Liver (tissue), 9 donors: ENCODE measurements around the gene IFNAR2. TPM values are rescaled to one million over a fixed set of nuclear protein-coding genes. Genes with fewer than 3 reads are reported as not detected.
A peak's percentile ranks its signal among the peaks of the same experiment; 100 is the strongest.

Experiments
- DNase-seq: peaks from one replicate; pipeline ENCODE4 v3.0.0-alpha.2; 2017; ENCODE audit warnings: low spot score
- H3K27ac ChIP-seq, 2 donors: one replicate each; pipeline ENCODE4 v1.7.0; 2013; ENCODE audit warnings: inconsistent platforms in 2 of 2, low read length in 2 of 2, control low read depth in 1 of 2, low read depth in 1 of 2, mild to moderate bottlenecking in 1 of 2
- H3K27me3 ChIP-seq, 4 donors: one replicate each; pipeline versions ENCODE4 v1.6.1 to v1.7.0; 2013; ENCODE audit warnings: low read length in 3 of 4, inconsistent platforms in 1 of 4, mild to moderate bottlenecking in 1 of 4, moderate library complexity in 1 of 4; ENCODE audit not compliant: control insufficient read depth in 4 of 4, insufficient read depth in 4 of 4
- H3K36me3 ChIP-seq, 4 donors: one replicate each; pipeline versions ENCODE4 v1.6.1 to v1.7.0; 2013; ENCODE audit warnings: low read length in 3 of 4, mild to moderate bottlenecking in 3 of 4, low read depth in 1 of 4, moderate library complexity in 1 of 4; ENCODE audit not compliant: control insufficient read depth in 4 of 4, insufficient read depth in 3 of 4
- H3K4me1 ChIP-seq, 4 donors: one replicate each; pipeline versions ENCODE4 v1.6.1 to v1.7.0; 2013; ENCODE audit warnings: low read length in 3 of 4, mild to moderate bottlenecking in 3 of 4, moderate library complexity in 1 of 4; ENCODE audit not compliant: control insufficient read depth in 4 of 4, insufficient read depth in 4 of 4
- H3K4me3 ChIP-seq, 3 donors: one replicate each; pipeline versions ENCODE4 v1.6.1 to v1.7.0; 2013; ENCODE audit warnings: low read length in 3 of 3, control low read depth in 1 of 3, low read depth in 1 of 3, mild to moderate bottlenecking in 1 of 3
- H3K9ac ChIP-seq, 2 donors: one replicate each; pipeline ENCODE4 v1.7.0; 2013; ENCODE audit warnings: low read length in 2 of 2, mild to moderate bottlenecking in 2 of 2, moderate library complexity in 2 of 2, control low read depth in 1 of 2, low read depth in 1 of 2
- H3K9me3 ChIP-seq, 4 donors: one replicate each; pipeline versions ENCODE4 v1.6.1 to v1.7.0; 2013; ENCODE audit warnings: low read length in 3 of 4; ENCODE audit not compliant: control insufficient read depth in 4 of 4
- ATF3 ChIP-seq: IDR thresholded peaks from 2 replicates; pipeline ENCODE4 v1.6.1; 2016; ENCODE audit warnings: antibody characterized with exemption
- EGR1 ChIP-seq, 2 donors: IDR thresholded peaks; 2 replicates each; pipeline ENCODE4 v1.6.1; 2016 to 2018; ENCODE audit warnings: antibody characterized with exemption in 2 of 2, low read depth in 2 of 2
- FOXA1 ChIP-seq: IDR thresholded peaks from 2 replicates; pipeline ENCODE4 v1.6.1; 2016; ENCODE audit warnings: antibody characterized with exemption
- FOXA2 ChIP-seq: IDR thresholded peaks from 2 replicates; pipeline ENCODE4 v1.6.1; 2016; ENCODE audit warnings: antibody characterized with exemption
- GABPA ChIP-seq, 2 donors: IDR thresholded peaks in 1 of 2; conservative IDR thresholded peaks in 1 of 2; 2 replicates each; pipeline ENCODE4 v1.6.1; 2016; ENCODE audit warnings: antibody characterized with exemption in 2 of 2, mild to moderate bottlenecking in 1 of 2, moderate library complexity in 1 of 2
- HNF4A ChIP-seq, 2 donors: conservative IDR thresholded peaks; 2 replicates each; pipeline ENCODE4 v1.6.1; 2016; ENCODE audit warnings: antibody characterized with exemption in 2 of 2, mild to moderate bottlenecking in 2 of 2
- HNF4G ChIP-seq: IDR thresholded peaks from 2 replicates; pipeline ENCODE4 v1.6.1; 2016; ENCODE audit warnings: antibody characterized with exemption
- JUND ChIP-seq, 2 donors: IDR thresholded peaks; 2 replicates each; pipeline ENCODE4 v1.6.1; 2016; ENCODE audit warnings: antibody characterized with exemption in 2 of 2
- MAX ChIP-seq: IDR thresholded peaks from 2 replicates; pipeline ENCODE4 v1.6.1; 2016; ENCODE audit warnings: antibody characterized with exemption
- NR2F2 ChIP-seq: IDR thresholded peaks from 2 replicates; pipeline ENCODE4 v1.6.1; 2016; ENCODE audit warnings: antibody characterized with exemption
- RAD21 ChIP-seq, 2 donors: IDR thresholded peaks; 2 replicates each; pipeline ENCODE4 v1.6.1; 2016; ENCODE audit warnings: antibody characterized with exemption in 2 of 2, mild to moderate bottlenecking in 2 of 2
- RXRA ChIP-seq, 2 donors: IDR thresholded peaks; 2 replicates each; pipeline ENCODE4 v1.6.1; 2017 to 2018; ENCODE audit warnings: antibody characterized with exemption in 2 of 2, mild to moderate bottlenecking in 1 of 2
- SP1 ChIP-seq: IDR thresholded peaks from 2 replicates; pipeline ENCODE4 v1.6.1; 2018; ENCODE audit warnings: antibody characterized with exemption, mild to moderate bottlenecking
- YY1 ChIP-seq: IDR thresholded peaks from 2 replicates; pipeline ENCODE4 v1.6.1; 2016; ENCODE audit warnings: antibody characterized with exemption, mild to moderate bottlenecking
- WGBS: extraction: QIAGEN DNeasy Blood & Tissue Kit; methylation state at CpG from one replicate; pipeline ENCODE4 v1.1.7; 2013; 5-methylcytosine and 5-hydroxymethylcytosine counted together
- polyA plus RNA-seq, 2 donors: library from polyadenylated mRNA; stranded (reverse) in 1 of 2; unstranded in 1 of 2; fragments of 200-250 nt in 1 of 2; fragments of >200 nt in 1 of 2; fragmentation: Nextera tagmentation in 1 of 2; extraction: Ambion mirVana in 1 of 2; gene quantifications; one replicate each; pipeline versions ENCODE4 v1.2.1 to v1.2.3, GENCODE V29; 2013 to 2015
- total RNA-seq, 2 donors: library from RNA; depleted of rRNA; stranded (reverse); fragments of >200 nt; gene quantifications; one replicate each; pipeline ENCODE4 v1.2.3, GENCODE V29; 2014
- TF ChIP-seq, protein P1 (sequence below): IDR thresholded peaks from 2 replicates; pipeline ENCODE4 v1.6.1; 2016; ENCODE audit warnings: antibody characterized with exemption
- TF ChIP-seq, protein P2 (sequence below): IDR thresholded peaks from 2 replicates; pipeline ENCODE4 v1.6.1; 2016; ENCODE audit warnings: antibody characterized with exemption, mild to moderate bottlenecking
- TF ChIP-seq, protein P3 (sequence below): fragments of 150-350 bp; IDR thresholded peaks from 2 replicates; pipeline ENCODE4 v1.5.1; 2017; ENCODE audit warnings: improper control_type of control experiment, low read depth, low read length; ENCODE audit not compliant: missing input control
- donor health status: healthy.
- donor health status: healthy.
- donor health status: healthy.
- donor health status: healthy.
- donor health status: healthy.

IFNAR2 gene
- total and polyA plus RNA-seq, 4 donors = 12.6 to 17.0 (median 14.6) TPM

- TF ChIP-seq JUND (IDR thresholded peaks at IDR 0.05) (peak; percentile 99), GABPA (IDR thresholded peaks at IDR 0.05 in 1 of 2, conservative IDR thresholded peaks at IDR 0.05 in 1 of 2) (no peak), YY1 (peak; percentile 46), RXRA (IDR thresholded peaks at IDR 0.05) (peak in 1 of 2 donors; percentile 50), FOXA1 (no peak), SP1 (peak; percentile 61), MAX (peak; percentile 7), FOXA2 (no peak), HNF4A (conservative IDR thresholded peaks at IDR 0.05) (peak; percentile 15 to 26), ATF3 (peak; percentile 87), NR2F2 (peak; percentile 42), HNF4G (peak; percentile 11), EGR1 (IDR thresholded peaks at IDR 0.05; ENCODE audit: low read depth in 2 of 2) (no peak), RAD21 (IDR thresholded peaks at IDR 0.05) (peak; percentile 100)
- TF ChIP-seq, protein P1, sequence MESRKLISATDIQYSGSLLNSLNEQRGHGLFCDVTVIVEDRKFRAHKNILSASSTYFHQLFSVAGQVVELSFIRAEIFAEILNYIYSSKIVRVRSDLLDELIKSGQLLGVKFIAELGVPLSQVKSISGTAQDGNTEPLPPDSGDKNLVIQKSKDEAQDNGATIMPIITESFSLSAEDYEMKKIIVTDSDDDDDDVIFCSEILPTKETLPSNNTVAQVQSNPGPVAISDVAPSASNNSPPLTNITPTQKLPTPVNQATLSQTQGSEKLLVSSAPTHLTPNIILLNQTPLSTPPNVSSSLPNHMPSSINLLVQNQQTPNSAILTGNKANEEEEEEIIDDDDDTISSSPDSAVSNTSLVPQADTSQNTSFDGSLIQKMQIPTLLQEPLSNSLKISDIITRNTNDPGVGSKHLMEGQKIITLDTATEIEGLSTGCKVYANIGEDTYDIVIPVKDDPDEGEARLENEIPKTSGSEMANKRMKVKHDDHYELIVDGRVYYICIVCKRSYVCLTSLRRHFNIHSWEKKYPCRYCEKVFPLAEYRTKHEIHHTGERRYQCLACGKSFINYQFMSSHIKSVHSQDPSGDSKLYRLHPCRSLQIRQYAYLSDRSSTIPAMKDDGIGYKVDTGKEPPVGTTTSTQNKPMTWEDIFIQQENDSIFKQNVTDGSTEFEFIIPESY = no peak
- TF ChIP-seq, protein P2, sequence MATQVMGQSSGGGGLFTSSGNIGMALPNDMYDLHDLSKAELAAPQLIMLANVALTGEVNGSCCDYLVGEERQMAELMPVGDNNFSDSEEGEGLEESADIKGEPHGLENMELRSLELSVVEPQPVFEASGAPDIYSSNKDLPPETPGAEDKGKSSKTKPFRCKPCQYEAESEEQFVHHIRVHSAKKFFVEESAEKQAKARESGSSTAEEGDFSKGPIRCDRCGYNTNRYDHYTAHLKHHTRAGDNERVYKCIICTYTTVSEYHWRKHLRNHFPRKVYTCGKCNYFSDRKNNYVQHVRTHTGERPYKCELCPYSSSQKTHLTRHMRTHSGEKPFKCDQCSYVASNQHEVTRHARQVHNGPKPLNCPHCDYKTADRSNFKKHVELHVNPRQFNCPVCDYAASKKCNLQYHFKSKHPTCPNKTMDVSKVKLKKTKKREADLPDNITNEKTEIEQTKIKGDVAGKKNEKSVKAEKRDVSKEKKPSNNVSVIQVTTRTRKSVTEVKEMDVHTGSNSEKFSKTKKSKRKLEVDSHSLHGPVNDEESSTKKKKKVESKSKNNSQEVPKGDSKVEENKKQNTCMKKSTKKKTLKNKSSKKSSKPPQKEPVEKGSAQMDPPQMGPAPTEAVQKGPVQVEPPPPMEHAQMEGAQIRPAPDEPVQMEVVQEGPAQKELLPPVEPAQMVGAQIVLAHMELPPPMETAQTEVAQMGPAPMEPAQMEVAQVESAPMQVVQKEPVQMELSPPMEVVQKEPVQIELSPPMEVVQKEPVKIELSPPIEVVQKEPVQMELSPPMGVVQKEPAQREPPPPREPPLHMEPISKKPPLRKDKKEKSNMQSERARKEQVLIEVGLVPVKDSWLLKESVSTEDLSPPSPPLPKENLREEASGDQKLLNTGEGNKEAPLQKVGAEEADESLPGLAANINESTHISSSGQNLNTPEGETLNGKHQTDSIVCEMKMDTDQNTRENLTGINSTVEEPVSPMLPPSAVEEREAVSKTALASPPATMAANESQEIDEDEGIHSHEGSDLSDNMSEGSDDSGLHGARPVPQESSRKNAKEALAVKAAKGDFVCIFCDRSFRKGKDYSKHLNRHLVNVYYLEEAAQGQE = no peak
- TF ChIP-seq, protein P3, sequence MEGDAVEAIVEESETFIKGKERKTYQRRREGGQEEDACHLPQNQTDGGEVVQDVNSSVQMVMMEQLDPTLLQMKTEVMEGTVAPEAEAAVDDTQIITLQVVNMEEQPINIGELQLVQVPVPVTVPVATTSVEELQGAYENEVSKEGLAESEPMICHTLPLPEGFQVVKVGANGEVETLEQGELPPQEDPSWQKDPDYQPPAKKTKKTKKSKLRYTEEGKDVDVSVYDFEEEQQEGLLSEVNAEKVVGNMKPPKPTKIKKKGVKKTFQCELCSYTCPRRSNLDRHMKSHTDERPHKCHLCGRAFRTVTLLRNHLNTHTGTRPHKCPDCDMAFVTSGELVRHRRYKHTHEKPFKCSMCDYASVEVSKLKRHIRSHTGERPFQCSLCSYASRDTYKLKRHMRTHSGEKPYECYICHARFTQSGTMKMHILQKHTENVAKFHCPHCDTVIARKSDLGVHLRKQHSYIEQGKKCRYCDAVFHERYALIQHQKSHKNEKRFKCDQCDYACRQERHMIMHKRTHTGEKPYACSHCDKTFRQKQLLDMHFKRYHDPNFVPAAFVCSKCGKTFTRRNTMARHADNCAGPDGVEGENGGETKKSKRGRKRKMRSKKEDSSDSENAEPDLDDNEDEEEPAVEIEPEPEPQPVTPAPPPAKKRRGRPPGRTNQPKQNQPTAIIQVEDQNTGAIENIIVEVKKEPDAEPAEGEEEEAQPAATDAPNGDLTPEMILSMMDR = peak; percentile 87
- Histone ChIP-seq H3K27me3 (no peaks in the 10 kb centered on the region), H3K4me1 (peaks cover 8 to 60% (median 49%) of the 10 kb centered on the region in 4 donors), H3K9ac (peak overlapping the region in 1 of 2 donors; percentile 1), H3K4me3 (no peak overlapping the region), H3K27ac (peak overlapping the region in 1 of 2 donors; percentile 35), H3K36me3 (no peaks in the 10 kb centered on the region), H3K9me3 (no peaks in the 10 kb centered on the region)
- WGBS = 20% methylated on average over 8 of the region's 8 CpGs
- DNase-seq = peak; percentile 73
Measured at GRCh38 chr21:33199516-33200217, 30.1 kb upstream of the IFNAR2 start.
